GM12878 (cell line): ENCODE data around the gene CLSTN2.

Source experiments
- EP300 ChIP-seq, 2 experiments: fragments of 150-350 bp in 1 of 2; IDR thresholded peaks; 2 replicates each; pipeline ENCODE4 v1.6.1; 2011 to 2012; ENCODE audit warnings: low read depth in 2 of 2, low read length in 2 of 2, borderline replicate concordance in 1 of 2, improper control_type of control experiment in 1 of 2, inconsistent platforms in 1 of 2; ENCODE audit not compliant: control insufficient read depth in 1 of 2
- YY1 ChIP-seq: IDR thresholded peaks from 2 replicates; pipeline ENCODE4 v1.6.1; 2011; ENCODE audit warnings: low read depth, mild to moderate bottlenecking, low read length
- TF ChIP-seq, protein P1 (sequence below): IDR thresholded peaks from 2 replicates; pipeline ENCODE4 v1.6.1; 2012; ENCODE audit warnings: low read depth, low read length, improper control_type of control experiment

GRCh38 chr3:140203510-140203909 is 268.5 kb downstream of the CLSTN2 start:
- TF ChIP-seq YY1 (no peak), EP300 (IDR thresholded peaks at IDR 0.05; ENCODE audit: borderline replicate concordance in 1 of 2, control insufficient read depth in 1 of 2, low read depth in 2 of 2, low read length in 2 of 2) (no peak)
- TF ChIP-seq, protein P1, sequence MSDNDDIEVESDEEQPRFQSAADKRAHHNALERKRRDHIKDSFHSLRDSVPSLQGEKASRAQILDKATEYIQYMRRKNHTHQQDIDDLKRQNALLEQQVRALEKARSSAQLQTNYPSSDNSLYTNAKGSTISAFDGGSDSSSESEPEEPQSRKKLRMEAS = no peak
